ENCODE results near the gene ITGB4. TPM values are rescaled to one million over a fixed set of nuclear protein-coding genes. Genes with fewer than 3 reads are reported as not detected.

ITGB4 gene
- total and polyA plus RNA-seq, 4 donors = 7.5 to 69.5 (median 27.1) TPM

DNA sequence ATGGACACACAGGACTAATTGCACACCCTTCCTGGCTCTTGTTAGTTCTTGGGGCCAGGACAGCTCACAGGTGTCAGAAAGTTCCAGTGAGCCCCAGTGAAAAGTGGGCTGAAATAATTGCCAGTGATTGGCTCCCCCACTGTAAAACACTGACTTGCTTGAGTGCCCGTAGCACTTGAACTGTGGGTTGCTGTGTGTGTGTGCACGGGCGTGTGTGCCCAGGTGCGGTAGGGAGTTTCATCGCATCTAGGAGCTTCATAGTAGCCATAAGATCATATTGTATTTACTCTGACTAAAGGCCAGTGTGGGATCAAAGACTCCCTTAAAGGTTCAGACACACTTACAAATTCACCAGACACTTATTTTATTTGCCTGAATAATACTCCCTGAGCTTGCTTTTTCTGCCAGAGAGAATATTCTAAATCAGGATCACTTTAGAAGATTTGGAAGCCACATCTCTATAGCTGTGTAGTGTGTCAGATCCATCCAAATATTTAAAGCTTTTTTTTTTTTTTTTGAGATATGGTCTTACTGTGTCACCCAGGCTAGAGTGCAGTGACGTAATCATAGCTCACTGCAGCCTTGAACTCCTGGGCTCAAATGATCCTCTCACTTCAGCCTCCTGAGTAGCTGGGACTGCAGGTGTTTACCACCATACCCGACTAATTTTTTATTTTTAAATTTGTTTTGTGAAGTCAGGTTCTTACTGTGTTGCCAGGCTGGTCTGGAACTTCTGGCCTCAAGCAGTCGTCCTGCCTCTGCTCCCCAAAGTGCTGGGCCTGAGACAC lies 74.8 kb downstream of the ITGB4 start:
- no peak overlapping the region for H3K4me3 ChIP-seq (ENCODE audit: low read length in 2 of 2)
- H3K9me3 ChIP-seq (ENCODE audit: control insufficient read depth, low read length) = no peaks in the 10 kb centered on the region
- H3K4me1 ChIP-seq (ENCODE audit: control insufficient read depth in 1 of 2, insufficient read depth in 2 of 2, low read length in 2 of 2) = no peaks in the 10 kb centered on the region
- no peak overlapping the region for H3K27ac ChIP-seq (ENCODE audit: low read depth in 1 of 2, low read length in 2 of 2)
- peak in 1 of 2 donors; percentile 12 for DNase-seq
- peaks cover 0 to 6% of the 10 kb centered on the region in 2 donors for H3K36me3 ChIP-seq (ENCODE audit: control insufficient read depth in 1 of 2, insufficient read depth in 2 of 2, low read length in 1 of 2)
- no peaks in the 10 kb centered on the region for H3K27me3 ChIP-seq (ENCODE audit: control insufficient read depth in 1 of 2, insufficient read depth in 2 of 2, low read length in 1 of 2)
- ATAC-seq (ENCODE audit: low FRiP score) = no peak
- intact Hi-C loops (cut with DNase I) = loop anchor here in 1 of 2 donors (10.0 kb wide), 1 partner anchor 49 kb away; the partner anchor contains the start of gene UNC13D
- 90 to 94% methylated on average over 8 of the region's 8 CpGs for WGBS, 2 donors

DNA sequence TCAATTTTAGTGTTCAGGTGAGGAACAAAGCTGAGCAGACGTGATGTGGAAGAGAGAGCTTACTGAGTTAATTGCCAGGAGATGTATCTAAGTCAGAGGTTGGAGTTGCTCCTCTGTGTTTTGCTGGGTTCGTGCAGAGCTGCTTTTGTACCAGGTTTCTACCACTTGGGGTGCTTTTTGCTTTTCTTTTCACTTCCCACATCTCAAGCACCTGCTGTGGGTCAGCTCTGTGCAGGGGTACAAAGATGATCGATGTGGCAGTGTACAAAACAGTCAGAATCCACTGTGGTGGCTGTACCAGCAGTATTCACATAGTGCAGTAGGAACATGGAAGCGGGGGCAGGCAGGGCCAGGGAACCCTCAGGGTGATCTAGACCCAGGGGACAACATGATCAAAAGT lies 78.1 kb downstream of the ITGB4 start:
- Histone ChIP-seq H3K36me3 (ENCODE audit: control insufficient read depth in 1 of 2, insufficient read depth in 2 of 2, low read length in 1 of 2) (peaks cover 0 to 6% of the 10 kb centered on the region in 2 donors), H3K27ac (ENCODE audit: low read depth in 1 of 2, low read length in 2 of 2) (no peak overlapping the region), H3K4me3 (ENCODE audit: low read length in 2 of 2) (no peak overlapping the region), H3K4me1 (ENCODE audit: control insufficient read depth in 1 of 2, insufficient read depth in 2 of 2, low read length in 2 of 2) (no peaks in the 10 kb centered on the region), H3K9me3 (ENCODE audit: control insufficient read depth, low read length) (no peaks in the 10 kb centered on the region), H3K27me3 (ENCODE audit: control insufficient read depth in 1 of 2, insufficient read depth in 2 of 2, low read length in 1 of 2) (no peaks in the 10 kb centered on the region)
- WGBS, 2 donors = 80 to 88% methylated on average over 4 of the region's 4 CpGs
- intact Hi-C loops (cut with DNase I) = loop anchor here in 1 of 2 donors (10.0 kb wide), 1 partner anchor 45 kb away; the partner anchor contains the start of gene UNC13D
- ATAC-seq (ENCODE audit: low FRiP score) (no peak), DNase-seq (peak in 1 of 2 donors; percentile 38)

DNA sequence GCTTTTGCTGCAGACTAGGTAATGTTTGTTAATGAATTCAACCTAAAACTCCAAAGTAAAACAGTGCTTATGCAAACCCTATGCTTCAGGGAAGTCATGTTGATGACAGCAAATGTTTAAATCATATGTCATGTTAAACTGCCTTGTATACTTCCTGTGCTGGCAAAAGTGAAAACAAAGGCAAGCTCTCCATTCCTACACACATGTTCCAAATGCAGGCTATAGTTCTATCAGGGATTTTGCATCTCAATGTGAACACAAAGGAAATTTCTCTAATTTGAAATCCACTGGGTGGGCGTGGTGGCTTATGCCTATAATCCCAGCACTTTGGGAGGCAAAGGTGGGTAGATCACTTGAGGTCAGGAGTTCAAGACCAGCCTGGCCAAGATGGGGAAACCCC lies 82.6 kb downstream of the ITGB4 start:
- no peaks in the 10 kb centered on the region for H3K4me1 ChIP-seq (ENCODE audit: control insufficient read depth in 1 of 2, insufficient read depth in 2 of 2, low read length in 2 of 2)
- H3K4me3 ChIP-seq (ENCODE audit: low read length in 2 of 2) = no peak overlapping the region
- no peaks in the 10 kb centered on the region for H3K9me3 ChIP-seq (ENCODE audit: control insufficient read depth, low read length)
- intact Hi-C loops (cut with DNase I) = no loop called here
- 92 to 96% methylated on average over 1 of the region's 1 CpG for WGBS, 2 donors
- ATAC-seq (ENCODE audit: low FRiP score) = no peak
- DNase-seq = no peak
- no peaks in the 10 kb centered on the region for H3K27me3 ChIP-seq (ENCODE audit: control insufficient read depth in 1 of 2, insufficient read depth in 2 of 2, low read length in 1 of 2)
- peaks cover 0 to 5% of the 10 kb centered on the region in 2 donors for H3K36me3 ChIP-seq (ENCODE audit: control insufficient read depth in 1 of 2, insufficient read depth in 2 of 2, low read length in 1 of 2)
- H3K27ac ChIP-seq (ENCODE audit: low read depth in 1 of 2, low read length in 2 of 2) = no peak overlapping the region

- WGBS, 2 donors = 74 to 77% methylated on average over 4 of the region's 4 CpGs
- Histone ChIP-seq H3K9me3 (ENCODE audit: control insufficient read depth, low read length) (no peaks in the 10 kb centered on the region), H3K27me3 (ENCODE audit: control insufficient read depth in 1 of 2, insufficient read depth in 2 of 2, low read length in 1 of 2) (no peaks in the 10 kb centered on the region), H3K27ac (ENCODE audit: low read depth in 1 of 2, low read length in 2 of 2) (no peak overlapping the region), H3K36me3 (ENCODE audit: control insufficient read depth in 1 of 2, insufficient read depth in 2 of 2, low read length in 1 of 2) (no peaks in the 10 kb centered on the region), H3K4me3 (ENCODE audit: low read length in 2 of 2) (no peak overlapping the region), H3K4me1 (ENCODE audit: control insufficient read depth in 1 of 2, insufficient read depth in 2 of 2, low read length in 2 of 2) (no peaks in the 10 kb centered on the region)
- intact Hi-C loops (cut with DNase I) = no loop called here
- DNase-seq (peak in 1 of 2 donors; percentile 40), ATAC-seq (ENCODE audit: low FRiP score) (no peak)
Measured at GRCh38 chr17:75806822-75807500, 85.7 kb downstream of the ITGB4 start.

Small RNAs within 50 kb of the gene (microRNA-seq; reads per million reads assigned to microRNA genes)
- 0 to 0.60 reads per million in 2 donors for gene MIR4738

Other genes with a start within 250 kb of the ITGB4 start
- 10 to 100 TPM; 61.5 to 63.4 TPM for gene CASKIN2, start 205.9 kb upstream of the ITGB4 start, total RNA-seq
- gene CASKIN2, start 205.9 kb upstream of the ITGB4 start, polyA plus RNA-seq = 1 to 10 TPM; 4.0 to 8.9 TPM
- 10 to 100 TPM; 10.8 to 14.0 TPM for gene TSEN54, start 204.9 kb upstream of the ITGB4 start, total RNA-seq
- gene TSEN54, start 204.9 kb upstream of the ITGB4 start, polyA plus RNA-seq = 10 to 100 TPM in 1 of 2 donors, 1 to 10 TPM in 1; 8.8 to 27.3 TPM
- 10 to 100 TPM in 1 of 2 donors, 1 to 10 TPM in 1; 9.7 to 11.1 TPM for gene LLGL2, start 195.8 kb upstream of the ITGB4 start, total RNA-seq
- 10 to 100 TPM; 10.1 to 14.4 TPM for gene LLGL2, start 195.8 kb upstream of the ITGB4 start, polyA plus RNA-seq
- gene MYO15B, start 133.7 kb upstream of the ITGB4 start, total RNA-seq = 100 to 1,000 TPM; 113 to 279 TPM
- gene MYO15B, start 133.7 kb upstream of the ITGB4 start, polyA plus RNA-seq = 100 to 1,000 TPM; 125 to 151 TPM
- 1 to 10 TPM in 1 of 2 donors, under 1 TPM in 1; 0.23 to 1.2 TPM for gene SMIM5, start 88.0 kb upstream of the ITGB4 start, total RNA-seq
- 1 to 10 TPM in 1 of 2 donors, under 1 TPM in 1; 0.05 to 2.1 TPM for gene SMIM5, start 88.0 kb upstream of the ITGB4 start, polyA plus RNA-seq
- 10 to 100 TPM; 11.4 to 26.1 TPM for gene RECQL5, start 54.3 kb upstream of the ITGB4 start, total RNA-seq
- 10 to 100 TPM in 1 of 2 donors, 1 to 10 TPM in 1; 3.3 to 40.6 TPM for gene RECQL5, start 54.3 kb upstream of the ITGB4 start, polyA plus RNA-seq
- 10 to 100 TPM; 72.6 to 78.6 TPM for gene SAP30BP, start 54.1 kb upstream of the ITGB4 start, total RNA-seq
- gene SAP30BP, start 54.1 kb upstream of the ITGB4 start, polyA plus RNA-seq = 100 to 1,000 TPM in 1 of 2 donors, 10 to 100 TPM in 1; 43.3 to 127 TPM
- 10 to 100 TPM; 16.8 to 27.1 TPM for gene GALK1, start 43.7 kb downstream of the ITGB4 start, total RNA-seq
- 10 to 100 TPM; 16.9 to 44.8 TPM for gene GALK1, start 43.7 kb downstream of the ITGB4 start, polyA plus RNA-seq
- gene UNK, start 63.3 kb downstream of the ITGB4 start, total RNA-seq = 10 to 100 TPM; 28.9 to 34.1 TPM
- 10 to 100 TPM in 1 of 2 donors, 1 to 10 TPM in 1; 8.8 to 21.7 TPM for gene UNK, start 63.3 kb downstream of the ITGB4 start, polyA plus RNA-seq
- gene UNC13D, start 122.9 kb downstream of the ITGB4 start, total RNA-seq = 10 to 100 TPM; 17.7 to 20.0 TPM
- gene UNC13D, start 122.9 kb downstream of the ITGB4 start, polyA plus RNA-seq = 10 to 100 TPM in 1 of 2 donors, 1 to 10 TPM in 1; 3.8 to 23.1 TPM
- gene WBP2, start 133.9 kb downstream of the ITGB4 start, total RNA-seq = 100 to 1,000 TPM; 104 to 122 TPM
- 100 to 1,000 TPM in 1 of 2 donors, 10 to 100 TPM in 1; 54.6 to 123 TPM for gene WBP2, start 133.9 kb downstream of the ITGB4 start, polyA plus RNA-seq
- gene TRIM47, start 157.1 kb downstream of the ITGB4 start, total RNA-seq = 10 to 100 TPM; 39.8 to 88.5 TPM
- gene TRIM47, start 157.1 kb downstream of the ITGB4 start, polyA plus RNA-seq = 10 to 100 TPM; 15.7 to 47.7 TPM
- gene TRIM65, start 175.5 kb downstream of the ITGB4 start, total RNA-seq = 10 to 100 TPM; 15.1 to 26.6 TPM
- 10 to 100 TPM; 10.0 to 12.8 TPM for gene TRIM65, start 175.5 kb downstream of the ITGB4 start, polyA plus RNA-seq
- gene MRPL38, start 183.4 kb downstream of the ITGB4 start, total RNA-seq = 10 to 100 TPM; 51.3 to 65.4 TPM
- gene MRPL38, start 183.4 kb downstream of the ITGB4 start, polyA plus RNA-seq = 100 to 1,000 TPM in 1 of 2 donors, 10 to 100 TPM in 1; 25.2 to 128 TPM
- gene FBF1, start 219.6 kb downstream of the ITGB4 start, total RNA-seq = 10 to 100 TPM in 1 of 2 donors, 1 to 10 TPM in 1; 5.5 to 12.2 TPM
- gene FBF1, start 219.6 kb downstream of the ITGB4 start, polyA plus RNA-seq = 10 to 100 TPM in 1 of 2 donors, 1 to 10 TPM in 1; 1.0 to 21.6 TPM